Ishikawa (cell line): ENCODE measurements around the gene STAT5A.

Experiments used
- CEBPB ChIP-seq: IDR thresholded peaks from 2 replicates; pipeline ENCODE4 v1.6.1; 2012
- CREB1 ChIP-seq: IDR thresholded peaks from 2 replicates; pipeline ENCODE4 v1.6.1; 2012; ENCODE audit warnings: low read depth
- EGR1 ChIP-seq: IDR thresholded peaks from 2 replicates; pipeline ENCODE4 v1.6.1; 2012
- MAX ChIP-seq: IDR thresholded peaks from 2 replicates; pipeline ENCODE4 v1.6.1; 2012
- NFIC ChIP-seq: IDR thresholded peaks from 2 replicates; pipeline ENCODE4 v1.6.1; 2012
- RAD21 ChIP-seq: IDR thresholded peaks from 2 replicates; pipeline ENCODE4 v1.6.1; 2012; ENCODE audit warnings: low read depth
- REST ChIP-seq: IDR thresholded peaks from 2 replicates; pipeline ENCODE4 v1.6.1; 2012; ENCODE audit warnings: low read depth, mild to moderate bottlenecking
- TAF1 ChIP-seq: IDR thresholded peaks from 2 replicates; pipeline ENCODE4 v1.6.1; 2012; ENCODE audit warnings: low read depth, mild to moderate bottlenecking
- TEAD4 ChIP-seq: IDR thresholded peaks from 2 replicates; pipeline ENCODE4 v1.6.1; 2012
- YY1 ChIP-seq: IDR thresholded peaks from 2 replicates; pipeline ENCODE4 v1.6.1; 2012; ENCODE audit warnings: low read depth
- ZBTB7A ChIP-seq: IDR thresholded peaks from 2 replicates; pipeline ENCODE4 v1.6.1; 2012; ENCODE audit warnings: low read depth
- TF ChIP-seq, protein P1 (sequence below): IDR thresholded peaks from 2 replicates; pipeline ENCODE4 v1.6.1; 2012

DNA sequence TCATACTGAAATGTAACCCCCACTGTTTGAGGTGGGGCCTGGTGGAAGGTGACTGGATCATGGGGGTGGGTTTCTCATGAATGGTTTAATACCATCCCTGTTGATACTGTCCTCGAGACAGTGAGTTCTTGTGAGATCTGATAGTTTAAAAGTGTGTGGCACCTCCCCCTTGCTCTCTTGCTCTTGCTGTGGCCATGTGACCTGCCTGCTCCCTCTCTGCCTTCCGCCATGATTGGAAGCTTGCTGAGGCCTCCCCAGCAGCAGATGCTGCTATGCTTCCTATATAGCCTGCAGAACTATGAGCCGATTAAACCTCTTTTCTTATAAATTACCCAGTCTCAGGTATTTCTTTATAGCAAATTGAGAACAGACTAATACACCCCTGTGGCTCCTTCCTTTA is 59.3 kb downstream of the STAT5A start:
- TF ChIP-seq REST: no peak
- no peak for TF ChIP-seq TAF1
- TF ChIP-seq RAD21: no peak
- no peak for TF ChIP-seq EGR1
- no peak for TF ChIP-seq CREB1
- no peak for TF ChIP-seq MAX
- TF ChIP-seq, protein P1, sequence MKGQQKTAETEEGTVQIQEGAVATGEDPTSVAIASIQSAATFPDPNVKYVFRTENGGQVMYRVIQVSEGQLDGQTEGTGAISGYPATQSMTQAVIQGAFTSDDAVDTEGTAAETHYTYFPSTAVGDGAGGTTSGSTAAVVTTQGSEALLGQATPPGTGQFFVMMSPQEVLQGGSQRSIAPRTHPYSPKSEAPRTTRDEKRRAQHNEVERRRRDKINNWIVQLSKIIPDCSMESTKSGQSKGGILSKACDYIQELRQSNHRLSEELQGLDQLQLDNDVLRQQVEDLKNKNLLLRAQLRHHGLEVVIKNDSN: peak; percentile 56
- TF ChIP-seq TEAD4: no peak
- TF ChIP-seq YY1: no peak
- no peak for TF ChIP-seq ZBTB7A
- TF ChIP-seq CEBPB: no peak
- TF ChIP-seq NFIC: no peak
